Endodermal cell (in vitro differentiated cells): ENCODE data around the gene PTPRK. TPM values are rescaled to one million over a fixed set of nuclear protein-coding genes. Genes with fewer than 3 reads are reported as not detected.

Source experiments
- DNase-seq: peaks from one replicate; pipeline ENCODE4 v3.0.0-alpha.2; 2017
- H3K27ac ChIP-seq: 2 replicates; pipeline ENCODE4 v1.5.1; 2013; ENCODE audit warnings: mild to moderate bottlenecking, low read depth, low read length, moderate library complexity
- H3K27me3 ChIP-seq: 2 replicates; pipeline ENCODE4 v1.6.1; 2013; ENCODE audit warnings: mild to moderate bottlenecking, low read length, moderate library complexity; ENCODE audit not compliant: insufficient read depth, control insufficient read depth, poor library complexity, severe bottlenecking
- H3K36me3 ChIP-seq: 2 replicates; pipeline ENCODE4 v1.7.0; 2013; ENCODE audit warnings: mild to moderate bottlenecking, low read length, moderate library complexity; ENCODE audit not compliant: control insufficient read depth, insufficient read depth
- H3K4me1 ChIP-seq: one replicate; pipeline ENCODE4 v1.7.0; 2013; ENCODE audit warnings: low read length; ENCODE audit not compliant: control insufficient read depth, insufficient read depth
- H3K4me3 ChIP-seq: 2 replicates; pipeline ENCODE4 v1.5.1; 2013; ENCODE audit warnings: mild to moderate bottlenecking, low read length, moderate library complexity
- H3K9ac ChIP-seq: 2 replicates; pipeline ENCODE4 v1.6.1; 2013; ENCODE audit warnings: mild to moderate bottlenecking, low read length, moderate library complexity; ENCODE audit not compliant: poor library complexity, severe bottlenecking; ENCODE audit errors: extremely low read depth
- H3K9me3 ChIP-seq: 2 replicates; pipeline ENCODE4 v1.6.1; 2013; ENCODE audit warnings: mild to moderate bottlenecking, low read length, moderate library complexity; ENCODE audit not compliant: control insufficient read depth
- H3K27ac Mint-ChIP-seq: 2 replicates; pipeline ENCODE4 v1.8.0; 2020; ENCODE audit warnings: mixed read lengths
- H3K27me3 Mint-ChIP-seq: 2 replicates; pipeline ENCODE4 v1.8.0; 2021; ENCODE audit warnings: mild to moderate bottlenecking, mixed read lengths; ENCODE audit not compliant: insufficient read depth
- H3K36me3 Mint-ChIP-seq: 2 replicates; pipeline ENCODE4 v1.8.0; 2020; ENCODE audit warnings: low read depth, mixed read lengths
- H3K4me1 Mint-ChIP-seq: 2 replicates; pipeline ENCODE4 v1.8.0; 2020; ENCODE audit warnings: mixed read lengths
- H3K4me3 Mint-ChIP-seq: 2 replicates; pipeline ENCODE4 v1.8.0; 2020; ENCODE audit warnings: mild to moderate bottlenecking, moderate library complexity, mixed read lengths
- H3K9me3 Mint-ChIP-seq: 2 replicates; pipeline ENCODE4 v1.8.0; 2020; ENCODE audit warnings: mild to moderate bottlenecking, mixed read lengths
- WGBS, 2 experiments: methylation state at CpG; one replicate each; pipeline versions ENCODE4 v1.1.5 to v1.1.7; 2013; ENCODE audit warnings: missing lambda C conversion rate in 2 of 2, mixed read lengths in 1 of 2; ENCODE audit not compliant: insufficient coverage in 1 of 2, insufficient read length in 1 of 2; 5-methylcytosine and 5-hydroxymethylcytosine counted together
- total RNA-seq, 2 donors: library from RNA; stranded (reverse); fragmentation: NEBNext Ultra II Directional in 1 of 2; extraction: Animal tissue kit (Norgen Biotek cat#: 25700) in 1 of 2; gene quantifications; 2 replicates in 1 of 2; 3 replicates in 1 of 2; pipeline ENCODE4 v1.2.1, GENCODE V29; 2021
- TF ChIP-seq, protein P1 (sequence below): fragments of 200-600 bp; sonication (generic); conservative IDR thresholded peaks from 2 replicates; pipeline ENCODE4 v1.5.0; 2021; ENCODE audit warnings: antibody characterized with exemption, mild to moderate bottlenecking

PTPRK gene
- total RNA-seq, 2 donors from 2014 or later: 46.4 to 57.6 TPM

DNA sequence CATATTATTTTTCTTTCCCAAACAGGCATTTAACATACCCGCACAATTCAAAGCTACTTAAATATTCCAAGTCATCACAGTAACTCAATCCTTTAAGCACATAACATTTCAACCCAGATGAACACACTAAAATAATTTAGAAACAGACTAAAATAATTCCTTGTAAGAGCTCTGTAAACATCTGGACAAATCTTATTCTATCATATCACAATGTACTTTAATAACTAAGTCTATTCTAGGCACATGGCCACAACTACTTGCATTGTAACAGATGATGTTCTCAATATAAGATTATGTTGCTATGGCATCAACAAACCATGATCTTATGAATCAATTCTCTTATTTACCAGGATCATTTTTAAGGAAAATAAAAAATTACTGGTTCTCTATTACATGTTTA lies 496.4 kb downstream of the PTPRK start:
- Mint-ChIP-seq H3K27ac (no peak overlapping the region), H3K4me1 (peaks cover 29% of the 10 kb centered on the region), H3K4me3 (no peak overlapping the region), H3K9me3 (no peaks in the 10 kb centered on the region), H3K27me3 (no peaks in the 10 kb centered on the region), H3K36me3 (no peaks in the 10 kb centered on the region)
- H3K36me3 ChIP-seq: no peaks in the 10 kb centered on the region
- DNase-seq: no peak
- 88 to 92% methylated on average over 1 of the region's 1 CpG for WGBS, 2 experiments
- no peak overlapping the region for H3K4me3 ChIP-seq
- H3K9me3 ChIP-seq: no peaks in the 10 kb centered on the region
- TF ChIP-seq, protein P1, sequence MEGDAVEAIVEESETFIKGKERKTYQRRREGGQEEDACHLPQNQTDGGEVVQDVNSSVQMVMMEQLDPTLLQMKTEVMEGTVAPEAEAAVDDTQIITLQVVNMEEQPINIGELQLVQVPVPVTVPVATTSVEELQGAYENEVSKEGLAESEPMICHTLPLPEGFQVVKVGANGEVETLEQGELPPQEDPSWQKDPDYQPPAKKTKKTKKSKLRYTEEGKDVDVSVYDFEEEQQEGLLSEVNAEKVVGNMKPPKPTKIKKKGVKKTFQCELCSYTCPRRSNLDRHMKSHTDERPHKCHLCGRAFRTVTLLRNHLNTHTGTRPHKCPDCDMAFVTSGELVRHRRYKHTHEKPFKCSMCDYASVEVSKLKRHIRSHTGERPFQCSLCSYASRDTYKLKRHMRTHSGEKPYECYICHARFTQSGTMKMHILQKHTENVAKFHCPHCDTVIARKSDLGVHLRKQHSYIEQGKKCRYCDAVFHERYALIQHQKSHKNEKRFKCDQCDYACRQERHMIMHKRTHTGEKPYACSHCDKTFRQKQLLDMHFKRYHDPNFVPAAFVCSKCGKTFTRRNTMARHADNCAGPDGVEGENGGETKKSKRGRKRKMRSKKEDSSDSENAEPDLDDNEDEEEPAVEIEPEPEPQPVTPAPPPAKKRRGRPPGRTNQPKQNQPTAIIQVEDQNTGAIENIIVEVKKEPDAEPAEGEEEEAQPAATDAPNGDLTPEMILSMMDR: no peak
- no peak overlapping the region for H3K27ac ChIP-seq
- H3K4me1 ChIP-seq: peaks cover 4% of the 10 kb centered on the region
- peaks cover 13% of the 10 kb centered on the region for H3K27me3 ChIP-seq
- no peak overlapping the region for H3K9ac ChIP-seq

DNA sequence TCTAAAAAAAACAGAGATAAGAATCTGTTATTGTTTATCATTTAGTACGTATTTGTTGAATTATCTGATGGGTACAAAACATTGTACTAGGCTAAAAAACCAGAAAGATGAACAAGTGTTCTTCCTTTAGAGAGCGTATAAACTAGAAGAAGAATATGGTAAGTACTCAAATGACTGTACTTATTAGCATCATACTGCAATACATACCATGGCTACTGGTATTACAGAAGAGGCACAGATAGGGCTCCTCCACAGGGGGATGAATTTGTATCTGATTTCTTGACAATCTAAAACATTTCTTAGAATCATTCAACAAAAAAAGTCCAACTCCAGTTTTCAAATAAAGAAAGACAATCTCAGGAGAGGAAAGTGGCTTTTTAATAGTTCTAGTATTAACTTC lies 501.6 kb downstream of the PTPRK start:
- TF ChIP-seq, protein P1: no peak
- no peak for DNase-seq
- H3K27me3 ChIP-seq: no peaks in the 10 kb centered on the region
- H3K36me3 ChIP-seq: no peaks in the 10 kb centered on the region
- H3K4me3 ChIP-seq: no peak overlapping the region
- H3K4me1 Mint-ChIP-seq: peaks cover 14% of the 10 kb centered on the region
- 94 to 100% methylated on average over 1 to 2 of the region's 2 CpGs for WGBS, 2 experiments
- H3K27ac ChIP-seq: no peak overlapping the region
- no peaks in the 10 kb centered on the region for H3K9me3 Mint-ChIP-seq
- no peaks in the 10 kb centered on the region for H3K36me3 Mint-ChIP-seq
- no peaks in the 10 kb centered on the region for H3K4me1 ChIP-seq
- no peak overlapping the region for H3K4me3 Mint-ChIP-seq
- no peaks in the 10 kb centered on the region for H3K27me3 Mint-ChIP-seq
- no peaks in the 10 kb centered on the region for H3K9me3 ChIP-seq
- no peak overlapping the region for H3K27ac Mint-ChIP-seq
- no peak overlapping the region for H3K9ac ChIP-seq

DNA sequence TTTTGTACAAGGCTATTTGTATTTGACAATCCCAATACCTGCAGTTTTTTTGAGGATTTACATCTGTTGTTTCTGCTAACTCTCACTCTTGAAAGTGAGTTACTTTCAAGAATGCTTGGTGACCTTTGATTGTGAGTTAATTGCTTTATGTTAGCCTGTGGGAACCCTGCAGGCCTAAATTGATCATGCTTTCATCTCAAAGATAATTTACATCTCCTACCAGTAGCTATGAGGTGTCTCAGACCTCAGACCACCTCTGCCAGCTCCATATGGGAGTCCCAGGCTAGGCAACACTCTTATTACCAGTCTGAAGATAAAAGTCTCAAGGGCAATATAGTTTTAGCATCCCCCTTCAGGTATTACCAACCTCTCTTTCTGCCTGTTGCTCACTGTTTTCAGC lies 503.1 kb downstream of the PTPRK start:
- no peak overlapping the region for H3K4me3 ChIP-seq
- no peaks in the 10 kb centered on the region for H3K9me3 ChIP-seq
- no peaks in the 10 kb centered on the region for H3K36me3 ChIP-seq
- no peaks in the 10 kb centered on the region for H3K27me3 ChIP-seq
- no peak for DNase-seq
- Mint-ChIP-seq H3K27me3 (no peaks in the 10 kb centered on the region), H3K4me1 (peaks cover 11% of the 10 kb centered on the region), H3K27ac (no peak overlapping the region), H3K4me3 (no peak overlapping the region), H3K36me3 (no peaks in the 10 kb centered on the region), H3K9me3 (no peaks in the 10 kb centered on the region)
- H3K4me1 ChIP-seq: no peaks in the 10 kb centered on the region
- TF ChIP-seq, protein P1: no peak
- no peak overlapping the region for H3K9ac ChIP-seq
- H3K27ac ChIP-seq: no peak overlapping the region
